ENCODE measurements around the gene SINHCAF.
"Not testable (repeated sequence)": the region's sequence is repeated elsewhere in the genome, so short reads cannot be mapped to it uniquely, and the experiment has no call there.

The SINHCAF gene

DNA sequence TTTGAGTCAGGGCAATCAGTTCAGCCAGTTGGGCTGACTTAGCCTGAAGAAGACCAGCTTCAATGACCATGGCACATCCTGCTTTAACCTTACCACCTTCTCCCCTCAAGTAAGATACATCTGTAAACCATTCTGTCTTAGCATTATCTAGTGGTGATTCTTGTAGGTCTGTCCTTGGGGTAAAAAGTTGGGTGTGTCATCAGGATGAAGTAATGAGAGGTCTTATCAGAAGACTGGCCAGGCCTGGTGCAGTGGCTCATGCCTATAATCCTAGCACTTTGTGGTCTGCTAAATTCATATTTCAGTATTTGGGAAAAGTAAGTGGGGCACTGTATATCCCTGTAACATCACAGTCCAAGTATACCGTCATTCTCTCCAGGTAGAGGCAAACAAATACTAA, 19.1 kb downstream of the SINHCAF start:
- no peak for DNase-seq

DNA sequence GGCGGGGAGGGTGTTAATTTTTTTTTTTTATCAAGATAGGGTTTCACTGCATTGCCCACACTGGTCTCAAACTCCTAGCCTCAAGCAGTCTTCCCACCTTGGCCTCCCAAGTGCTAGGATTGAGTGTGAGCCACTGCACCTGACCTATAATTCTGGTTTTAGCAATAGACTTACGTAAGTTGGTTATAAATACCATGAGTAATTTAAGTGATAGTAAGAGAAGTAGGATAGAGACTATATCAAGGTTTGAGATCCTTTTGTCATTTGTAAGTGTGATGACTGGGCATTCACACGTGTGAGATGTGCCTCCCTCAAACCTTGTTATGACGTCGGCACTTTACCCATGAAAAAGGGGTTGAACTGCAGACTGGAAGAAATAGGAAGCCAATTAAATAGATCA, 22.5 kb downstream of the SINHCAF start:
- no peak for DNase-seq

DNA sequence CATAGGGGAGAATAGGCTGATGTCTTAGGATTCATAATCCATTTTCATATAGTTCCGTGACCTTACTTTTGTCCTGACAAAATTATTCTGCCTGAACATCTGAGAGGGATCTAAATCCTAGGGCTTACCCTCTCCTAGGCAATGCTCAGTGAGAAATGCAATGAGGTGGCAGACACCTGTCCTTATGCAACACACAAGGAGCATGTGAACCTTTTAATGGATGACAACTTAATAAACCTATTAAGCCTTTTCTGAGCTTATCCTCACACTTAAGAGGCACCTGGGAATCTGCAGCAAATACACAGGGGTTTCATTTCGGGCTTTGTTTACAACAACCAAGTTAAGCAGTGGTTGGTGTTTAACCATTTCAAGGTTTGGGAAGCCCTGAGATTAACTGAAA, 24.6 kb downstream of the SINHCAF start:
- no peak for DNase-seq

DNA sequence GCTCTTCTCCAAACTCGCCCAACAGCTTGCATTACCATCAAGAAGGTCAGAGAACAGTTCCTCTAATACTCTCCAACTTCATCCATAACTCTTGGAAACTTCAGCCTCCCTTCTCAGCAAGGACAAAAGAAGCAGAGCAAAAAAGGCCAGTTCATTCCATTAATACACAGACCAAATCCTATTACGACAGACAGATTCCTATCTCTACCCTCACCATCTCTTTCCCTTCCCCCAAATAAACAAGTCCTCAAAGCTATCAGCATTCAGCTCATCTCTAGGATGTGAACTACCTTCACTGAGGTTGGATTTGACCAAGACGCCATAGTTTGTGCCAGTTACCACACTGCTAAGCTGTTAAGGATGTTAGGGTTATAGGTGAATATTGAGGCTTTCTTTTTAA, 25.2 kb downstream of the SINHCAF start:
- no peak for DNase-seq

DNA sequence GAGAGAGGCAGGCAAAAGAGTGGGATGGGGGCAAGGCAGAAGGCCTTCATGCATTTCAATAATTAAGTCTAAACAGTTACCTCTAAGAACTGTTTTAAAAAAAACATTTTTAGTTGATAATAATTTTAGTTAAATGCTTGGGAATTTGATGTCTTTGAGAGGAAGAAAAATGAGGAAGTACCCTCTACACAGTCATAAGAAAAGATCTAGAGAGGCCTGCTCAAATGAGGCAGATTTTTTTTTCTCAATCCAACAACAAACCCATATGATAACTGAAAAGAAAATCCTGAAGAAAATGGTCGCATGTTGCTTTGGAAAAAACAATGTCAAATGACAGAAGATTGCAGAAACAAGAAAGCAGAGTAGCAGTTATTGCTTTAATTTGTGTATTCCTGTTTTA, 25.6 kb downstream of the SINHCAF start:
- no peak for DNase-seq

DNA sequence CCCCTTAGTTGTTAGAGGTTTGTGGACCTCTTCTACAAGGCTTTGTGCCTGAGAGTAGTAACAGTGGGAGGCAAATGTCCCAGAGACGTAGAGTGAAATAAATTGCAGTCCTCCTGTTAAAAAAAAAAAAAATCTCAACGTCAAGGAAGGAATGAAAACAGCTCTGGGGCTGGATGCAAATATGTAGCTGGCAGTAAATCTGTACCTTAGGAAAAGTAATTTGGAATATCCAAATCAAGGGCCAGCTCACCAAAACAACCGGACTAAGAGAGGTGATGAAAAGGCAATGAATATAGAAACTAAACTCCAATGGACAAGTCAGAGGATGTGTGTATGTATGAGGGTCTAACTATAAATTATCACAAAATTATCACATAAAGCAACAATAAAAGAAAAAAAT, 27.0 kb downstream of the SINHCAF start:
- no peak for DNase-seq

DNA sequence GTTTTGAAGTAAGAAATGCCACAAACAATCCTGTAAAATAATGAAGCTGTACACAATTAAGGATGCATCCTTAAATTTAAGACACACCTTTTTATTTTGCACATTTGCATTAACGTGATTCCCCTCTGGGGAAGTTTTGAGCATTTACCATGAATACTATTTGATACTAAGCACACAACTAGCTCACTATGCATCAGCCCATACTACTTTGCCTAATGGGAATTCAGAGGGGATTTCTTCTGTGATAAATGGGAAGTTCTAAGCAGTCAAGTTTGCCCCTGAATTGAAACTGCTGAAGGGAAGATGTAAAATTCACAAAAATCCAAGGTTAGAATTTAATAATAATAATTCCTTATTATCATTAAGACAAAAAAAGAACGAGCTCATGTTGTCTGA, 27.4 kb downstream of the SINHCAF start:
- DNase-seq, result no peak

DNA sequence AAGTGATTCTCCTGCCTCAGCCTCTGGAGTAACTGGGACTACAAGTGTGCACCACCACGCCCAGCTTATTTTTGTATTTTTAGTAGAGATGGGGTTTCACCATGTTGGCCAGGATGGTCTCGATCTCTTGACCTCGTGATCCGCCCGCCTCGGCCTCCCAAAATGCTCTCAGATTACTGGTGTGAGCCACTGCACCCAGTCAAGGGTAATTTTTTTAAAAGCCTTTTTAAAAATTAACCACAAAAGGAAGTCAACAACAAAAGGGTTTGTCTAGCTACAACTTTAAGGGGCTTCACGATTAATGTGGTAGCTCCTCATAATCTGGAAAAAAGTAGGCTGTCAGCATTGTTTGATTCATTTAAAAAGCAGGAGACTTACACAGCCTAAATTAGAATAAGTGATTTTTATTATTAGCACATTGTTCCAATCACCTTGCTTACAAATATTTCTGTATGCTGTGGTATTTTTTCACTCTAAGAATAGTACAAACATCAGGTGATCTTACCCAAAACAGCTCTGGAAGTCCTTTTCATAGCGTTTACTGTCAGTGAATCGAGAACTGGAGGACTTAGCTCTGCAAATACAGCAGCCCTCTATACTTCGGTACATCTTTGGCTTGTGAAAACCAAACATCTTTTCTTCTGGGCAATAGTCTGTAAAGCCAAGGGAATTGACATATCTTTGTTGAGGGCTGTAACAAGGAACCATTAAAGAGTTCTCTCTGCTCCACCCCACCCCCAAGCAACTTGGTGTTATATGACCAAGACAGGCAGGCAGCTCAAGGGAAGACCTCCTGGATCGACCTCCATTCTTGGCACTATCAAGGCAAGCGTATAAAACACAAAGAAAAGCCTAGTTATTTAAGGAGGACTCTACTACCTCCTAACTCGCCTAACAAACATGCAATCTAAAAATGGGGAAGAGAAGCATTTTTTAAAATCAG, 28.1 kb downstream of the SINHCAF start:
- DNase-seq, result no peak

DNA sequence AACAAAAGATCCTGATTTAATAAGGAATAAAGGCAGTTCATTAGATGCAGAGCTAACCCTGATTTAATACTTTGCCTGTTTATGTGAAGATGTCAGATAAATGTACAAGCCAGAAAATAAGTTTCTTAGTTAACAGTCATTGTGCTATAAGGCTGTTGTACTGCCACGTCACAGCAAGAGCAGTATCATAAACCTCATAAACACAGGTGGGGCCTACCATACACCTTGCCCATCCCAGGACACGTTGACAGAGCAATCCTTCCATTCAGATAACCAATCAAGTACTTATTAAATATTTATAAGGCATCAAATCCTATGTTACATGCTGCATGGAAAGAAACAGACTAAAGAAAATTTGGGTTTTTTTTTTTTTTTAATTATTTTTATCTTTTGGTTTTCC, 36.5 kb downstream of the SINHCAF start:
- no peak for DNase-seq

DNA sequence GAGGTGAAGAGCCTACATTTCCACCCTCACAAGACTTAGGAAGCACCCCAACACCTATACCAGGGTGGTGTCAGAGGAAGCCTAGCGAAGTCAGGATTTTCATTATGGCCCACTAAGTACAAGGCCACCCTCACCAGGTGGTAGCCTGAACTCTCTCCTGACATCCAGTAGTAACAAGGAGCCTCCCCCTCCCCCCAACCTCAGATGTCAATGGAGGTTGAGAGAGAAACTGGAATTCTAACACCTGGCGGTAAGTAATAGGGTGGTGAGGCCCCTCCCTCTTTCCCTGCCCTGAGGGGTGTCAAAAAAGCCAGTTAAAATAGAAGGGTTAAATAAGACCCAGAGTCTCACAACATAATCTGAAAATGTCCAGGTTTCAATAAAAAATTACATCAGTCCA, 37.6 kb downstream of the SINHCAF start:
- DNase-seq, result no peak

DNA sequence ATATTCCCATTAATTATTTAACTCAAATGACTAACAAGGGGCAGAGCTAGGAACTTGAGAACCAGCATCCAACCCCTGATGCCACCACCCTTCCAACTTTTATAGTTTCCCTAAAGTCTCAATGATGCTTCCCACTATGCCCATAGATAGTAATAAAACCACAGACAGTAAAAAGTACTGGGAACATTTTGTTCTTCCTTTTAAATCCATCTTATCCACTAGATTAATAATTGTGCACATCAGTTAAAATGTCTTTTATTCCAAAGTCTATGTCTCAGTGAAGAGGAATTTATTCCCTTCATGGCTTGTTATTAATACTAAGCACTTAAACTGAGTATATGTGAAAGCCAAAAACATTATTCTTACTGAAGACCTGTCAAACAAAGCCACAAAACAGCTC, 45.8 kb downstream of the SINHCAF start:
- no peak for DNase-seq

DNA sequence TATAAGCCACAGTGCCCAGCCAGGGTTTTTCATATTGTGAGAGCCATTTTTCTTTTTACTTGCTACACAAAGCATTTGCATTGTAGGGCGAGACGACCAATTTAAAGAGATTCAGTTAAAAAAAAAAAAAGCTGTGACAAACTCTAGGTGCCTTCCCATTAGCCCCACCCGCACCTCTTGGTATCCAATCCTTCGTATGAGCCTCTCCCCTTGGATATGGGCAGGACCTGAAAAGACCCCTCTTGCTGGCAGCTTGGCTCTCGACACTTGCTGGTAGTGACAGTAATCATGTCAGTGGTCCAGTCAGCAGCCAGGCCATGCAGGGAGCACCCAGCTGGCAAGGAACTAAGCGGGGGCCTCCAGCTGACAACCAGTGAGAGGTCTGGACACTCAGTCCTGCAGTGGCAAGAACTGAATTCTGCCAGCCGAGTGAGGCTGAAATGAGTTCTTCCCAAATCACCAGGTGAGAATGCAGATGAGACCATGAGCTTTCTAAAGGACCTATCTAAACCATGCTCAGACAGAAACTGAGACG, 46.5 kb downstream of the SINHCAF start:
- DNase-seq, result no peak

DNA sequence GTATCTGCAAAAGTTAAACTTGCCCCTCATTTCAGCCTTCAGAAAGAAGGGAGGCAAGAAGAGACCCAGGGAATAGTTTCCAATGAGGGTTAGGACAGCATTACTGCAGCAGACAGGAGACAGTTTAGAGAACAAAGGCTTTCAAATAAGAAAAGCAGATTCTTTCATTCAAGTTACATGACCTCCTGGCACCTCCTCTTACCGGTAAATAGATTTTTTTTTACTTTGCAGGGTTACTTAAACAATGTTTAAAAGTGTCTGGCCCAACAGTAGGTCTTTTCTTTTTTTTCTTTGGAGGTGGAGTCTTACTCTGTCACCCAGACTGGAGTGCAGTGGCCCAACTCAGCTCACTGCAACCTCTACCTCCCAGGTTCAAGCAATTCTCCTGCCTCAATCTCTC, 47.1 kb downstream of the SINHCAF start:
- no peak for DNase-seq

DNA sequence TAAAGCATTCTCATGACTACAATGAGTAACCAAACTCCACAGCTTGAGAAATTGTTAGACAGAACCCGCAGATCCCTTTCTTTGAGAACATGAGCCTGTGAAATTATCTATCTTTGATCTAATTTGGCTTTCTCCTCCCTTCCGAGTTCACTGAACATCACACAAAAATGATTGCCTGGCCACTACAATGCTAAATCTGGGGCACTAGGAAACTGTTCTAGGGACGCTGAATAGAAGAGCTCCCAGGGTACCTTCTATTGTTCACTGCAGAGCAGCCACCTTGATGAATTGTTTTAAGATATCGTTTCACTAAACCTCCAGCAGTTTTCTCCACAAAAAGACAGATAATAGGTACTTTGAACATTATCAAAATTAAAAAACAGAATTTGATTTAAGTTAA, 47.5 kb downstream of the SINHCAF start:
- no peak for DNase-seq

DNA sequence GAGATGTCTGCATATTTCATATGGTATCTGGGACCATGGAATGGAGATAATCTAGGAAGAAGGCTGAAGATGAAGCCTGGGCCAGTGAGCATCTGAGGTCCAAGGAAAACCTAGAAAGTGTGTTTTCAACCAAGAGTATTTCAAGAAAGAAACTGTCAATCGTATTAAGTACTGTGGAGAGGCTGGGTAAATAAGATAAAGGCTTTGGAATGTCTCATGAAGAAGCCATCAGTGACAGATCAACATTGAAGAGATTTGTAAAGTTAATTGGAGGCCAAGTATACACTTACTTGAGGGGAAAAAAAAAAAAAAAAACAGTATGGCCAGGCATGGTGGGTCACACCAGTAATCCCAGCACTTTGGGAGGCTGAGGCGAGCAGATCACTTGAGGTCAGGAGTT, 48.9 kb downstream of the SINHCAF start:
- no peak for DNase-seq

DNA sequence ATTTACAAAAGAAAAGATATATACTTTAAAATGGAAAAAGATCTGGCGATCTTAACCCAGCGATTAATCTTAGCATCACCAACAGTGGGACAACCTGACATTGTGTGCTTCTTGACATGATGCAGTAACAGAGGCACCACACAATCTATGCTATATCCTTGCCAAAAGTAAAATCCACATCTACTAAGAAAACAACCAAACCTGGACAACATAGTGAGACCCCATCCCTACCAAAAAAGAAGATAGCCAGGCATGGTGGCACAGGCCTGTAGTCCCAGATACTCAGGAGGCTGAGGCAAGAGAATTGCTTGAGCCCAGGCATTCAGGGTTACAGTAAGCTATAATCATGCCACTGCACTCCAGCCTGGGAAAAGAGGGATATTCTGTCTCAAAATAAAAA, 50.5 kb downstream of the SINHCAF start:
- DNase-seq, result no peak

DNA sequence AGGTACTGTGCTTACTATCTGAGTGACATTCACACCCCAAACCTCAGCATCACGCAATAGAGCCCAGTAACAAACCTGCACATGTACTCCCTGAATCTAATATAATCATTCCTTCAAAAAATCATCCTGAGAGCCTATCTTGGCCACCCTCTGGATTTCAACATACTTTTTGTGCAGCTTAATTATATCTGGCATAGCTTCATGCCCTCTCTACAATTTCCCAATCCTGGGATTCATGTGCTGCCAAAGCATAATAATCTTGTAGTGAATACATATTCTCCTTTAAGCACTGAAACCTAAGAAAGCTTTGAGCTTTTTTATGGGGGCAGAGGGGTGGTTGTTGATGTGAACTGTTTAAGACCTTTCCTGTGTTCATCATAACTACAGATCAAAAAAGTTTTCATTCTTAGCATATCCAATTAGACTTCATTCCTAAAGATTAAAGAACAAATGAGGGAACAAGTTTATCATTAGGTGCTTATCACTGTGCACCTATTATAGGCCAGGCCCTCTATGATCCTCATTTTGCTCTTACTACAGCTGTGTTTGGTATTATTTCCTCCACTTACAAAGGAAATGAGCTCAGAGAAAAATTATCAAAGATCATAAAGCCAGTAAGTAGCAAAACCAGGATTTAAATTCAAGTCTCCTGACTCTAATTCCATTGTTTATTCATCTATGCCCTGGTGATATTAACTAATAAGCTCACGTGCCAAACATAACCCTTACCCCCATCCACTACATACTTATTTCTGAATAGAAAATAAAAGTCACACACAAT, 51.2 kb downstream of the SINHCAF start:
- no peak for DNase-seq

DNA sequence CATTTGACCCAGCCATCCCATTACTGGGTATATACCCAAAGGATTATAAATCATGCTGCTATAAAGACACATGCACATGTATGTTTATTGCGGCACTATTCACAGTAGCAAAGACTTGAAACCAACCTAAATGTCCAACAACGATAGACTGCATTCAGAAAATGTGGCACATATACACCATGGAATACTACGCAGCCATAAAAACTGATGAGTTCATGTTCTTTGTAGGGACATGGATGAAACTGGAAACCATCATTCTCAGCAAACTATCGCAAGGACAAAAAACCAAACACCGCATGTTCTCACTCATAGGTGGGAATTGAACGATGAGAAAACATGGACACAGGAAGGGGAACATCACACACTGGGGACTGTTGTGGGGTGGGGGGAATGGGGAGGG, 52.2 kb downstream of the SINHCAF start:
- not testable (repeated sequence) for DNase-seq

DNA sequence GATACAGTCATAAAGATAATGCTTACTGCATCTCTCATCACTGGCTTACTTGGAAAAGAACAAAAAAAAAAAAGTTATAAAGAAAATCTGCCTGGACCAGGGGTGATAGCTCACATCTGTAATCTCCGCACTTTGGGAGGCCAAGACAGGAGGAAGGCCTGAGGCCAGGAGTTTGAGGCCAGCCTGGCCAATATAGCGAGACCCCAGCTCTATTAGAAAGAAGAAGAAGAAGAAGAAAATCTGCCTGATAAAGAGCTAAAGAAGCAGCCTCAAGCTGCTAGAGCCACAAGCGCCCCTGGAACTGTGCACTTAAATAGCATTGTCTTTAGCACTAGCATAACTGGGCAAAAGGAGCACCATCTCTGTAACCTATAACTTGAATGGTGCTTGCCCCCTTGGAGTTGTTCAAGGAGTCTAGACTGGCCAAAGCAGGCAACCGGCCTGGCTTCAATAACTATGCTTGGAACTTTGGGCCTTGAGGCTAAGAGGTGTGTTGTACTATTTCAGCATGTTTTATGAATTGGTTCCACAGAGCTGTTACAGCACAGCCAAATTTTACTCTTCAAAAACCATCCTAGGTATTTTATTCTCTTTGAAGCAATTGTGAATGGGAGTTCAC, 53.2 kb downstream of the SINHCAF start:
- no peak for DNase-seq

DNA sequence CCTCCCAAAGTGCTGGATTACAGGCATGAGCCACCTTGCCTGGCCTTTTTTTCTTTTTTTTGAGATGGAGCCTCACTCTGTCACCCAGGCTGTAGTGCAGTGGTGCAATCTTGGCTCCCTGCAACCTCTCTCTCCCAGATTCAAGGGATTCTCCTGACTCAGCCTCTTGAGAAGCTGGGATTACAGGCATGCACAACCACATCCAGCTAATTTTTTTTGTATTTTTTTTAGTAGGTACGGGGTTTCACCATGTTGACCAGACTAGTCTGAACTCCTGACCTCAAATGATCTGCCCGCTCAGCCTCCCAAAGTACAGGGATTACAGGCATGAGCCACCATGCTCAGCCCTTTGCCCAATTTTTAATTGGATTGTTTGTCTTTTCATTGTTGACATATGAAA, 58.0 kb downstream of the SINHCAF start:
- no peak for DNase-seq

DNA sequence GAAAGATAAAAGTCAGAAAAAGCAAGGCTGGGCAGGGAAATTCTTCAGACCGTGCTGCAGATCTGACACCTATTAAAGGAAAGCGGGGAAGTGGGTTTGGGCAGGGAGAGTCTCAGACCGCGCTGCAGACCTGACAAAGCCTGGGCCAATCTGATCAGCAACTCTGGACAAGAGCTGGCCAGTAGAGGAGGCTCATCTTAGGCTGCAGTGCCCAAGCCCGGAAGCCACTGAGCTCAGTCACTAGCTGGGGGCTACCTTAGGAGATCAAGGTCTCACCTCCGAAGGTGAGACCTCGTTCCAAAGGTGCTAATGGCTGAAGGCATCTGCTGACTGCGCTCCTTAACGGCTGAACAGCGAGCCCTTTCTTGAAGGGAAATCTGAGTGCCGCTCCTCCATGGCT, 60.2 kb downstream of the SINHCAF start:
- DNase-seq, result no peak

DNA sequence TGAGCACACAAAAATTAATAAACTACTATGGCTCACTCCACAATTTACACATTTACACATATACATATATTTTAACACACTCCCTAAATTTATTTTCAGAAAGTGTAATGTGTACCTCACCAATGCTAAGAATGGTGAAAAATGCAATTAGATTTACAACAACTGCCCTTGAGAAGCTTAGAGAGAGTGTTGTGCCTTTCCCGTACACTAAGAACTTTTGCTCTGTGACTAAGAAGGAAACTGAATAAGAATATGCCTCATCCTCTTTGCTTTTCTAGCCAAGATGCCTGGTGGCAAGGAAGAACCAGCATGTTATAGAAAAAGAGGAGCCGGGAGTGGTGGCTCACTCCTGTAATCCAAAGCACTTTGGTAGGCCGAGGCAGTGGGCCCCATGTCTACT, 62.3 kb downstream of the SINHCAF start:
- no peak for DNase-seq

DNA sequence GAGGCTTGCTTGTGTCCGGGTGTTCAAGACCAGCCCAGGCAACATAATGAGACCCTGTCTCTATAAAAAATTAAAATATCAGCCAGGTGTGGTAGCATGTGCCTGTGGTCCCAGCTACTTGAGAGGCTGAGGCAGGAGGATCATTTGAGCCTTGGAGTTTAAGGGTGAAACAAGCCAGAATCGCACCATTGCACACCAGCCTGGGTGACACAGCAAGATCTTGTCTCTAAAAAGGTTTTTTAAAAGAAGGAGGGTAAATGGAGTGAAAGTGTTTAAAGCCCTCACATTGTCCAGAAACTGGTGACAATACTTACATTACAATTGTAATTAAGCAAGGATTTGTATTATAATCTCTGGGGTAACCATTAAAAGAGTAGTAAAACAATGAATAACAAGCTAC, 64.2 kb downstream of the SINHCAF start:
- no peak for DNase-seq

DNA sequence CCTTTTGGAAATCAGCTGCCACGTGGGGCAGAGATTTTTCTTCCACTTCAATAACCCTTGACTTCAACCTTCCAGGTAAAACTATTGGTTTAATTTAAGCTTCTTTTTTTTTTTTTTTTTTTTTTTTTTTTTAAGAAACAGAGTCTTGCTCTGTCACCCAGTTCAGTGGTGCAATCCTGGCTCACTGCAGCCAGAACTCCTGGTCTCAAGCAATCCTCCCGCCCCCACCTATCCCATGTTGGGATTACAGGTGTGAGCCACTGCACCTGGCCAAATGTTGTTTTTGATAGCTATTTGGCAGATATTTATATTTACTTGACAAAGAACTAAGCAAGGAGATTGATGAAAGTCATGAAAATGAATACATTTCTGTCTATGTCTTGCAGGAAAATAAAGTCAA, 65.1 kb downstream of the SINHCAF start:
- no peak for DNase-seq

Data from NK-92 treated with Interleukin-12 subunit alpha and Interleukin-12 subunit beta, amount 100 ng/mL, for 24 hours (cell line).